Thyroid gland (tissue), 4 donors: ENCODE results near the gene DOCK9.

Source experiments
- POLR2A ChIP-seq, 2 donors: fragments of 450-650 bp; IDR thresholded peaks; one replicate each; pipeline ENCODE4 v1.6.1; 2017; ENCODE audit warnings: antibody characterized with exemption in 2 of 2, mild to moderate bottlenecking in 2 of 2, moderate library complexity in 1 of 2
- TF ChIP-seq, protein P1 (sequence below), 6 experiments: fragments of 200-600 bp in 3 of 6; fragments of 450-650 bp in 3 of 6; sonication (generic) in 3 of 6; IDR thresholded peaks; one replicate each; pipeline ENCODE4 v1.5.1; 2016 to 2019; ENCODE audit warnings: antibody characterized with exemption in 6 of 6, mild to moderate bottlenecking in 2 of 6, inconsistent platforms in 1 of 6, moderate library complexity in 1 of 6

GRCh38 chr13:98761986-98762616 is 215.8 kb downstream of the DOCK9 start:
- TF ChIP-seq, protein P1, sequence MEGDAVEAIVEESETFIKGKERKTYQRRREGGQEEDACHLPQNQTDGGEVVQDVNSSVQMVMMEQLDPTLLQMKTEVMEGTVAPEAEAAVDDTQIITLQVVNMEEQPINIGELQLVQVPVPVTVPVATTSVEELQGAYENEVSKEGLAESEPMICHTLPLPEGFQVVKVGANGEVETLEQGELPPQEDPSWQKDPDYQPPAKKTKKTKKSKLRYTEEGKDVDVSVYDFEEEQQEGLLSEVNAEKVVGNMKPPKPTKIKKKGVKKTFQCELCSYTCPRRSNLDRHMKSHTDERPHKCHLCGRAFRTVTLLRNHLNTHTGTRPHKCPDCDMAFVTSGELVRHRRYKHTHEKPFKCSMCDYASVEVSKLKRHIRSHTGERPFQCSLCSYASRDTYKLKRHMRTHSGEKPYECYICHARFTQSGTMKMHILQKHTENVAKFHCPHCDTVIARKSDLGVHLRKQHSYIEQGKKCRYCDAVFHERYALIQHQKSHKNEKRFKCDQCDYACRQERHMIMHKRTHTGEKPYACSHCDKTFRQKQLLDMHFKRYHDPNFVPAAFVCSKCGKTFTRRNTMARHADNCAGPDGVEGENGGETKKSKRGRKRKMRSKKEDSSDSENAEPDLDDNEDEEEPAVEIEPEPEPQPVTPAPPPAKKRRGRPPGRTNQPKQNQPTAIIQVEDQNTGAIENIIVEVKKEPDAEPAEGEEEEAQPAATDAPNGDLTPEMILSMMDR (IDR thresholded peaks at IDR 0.05), result no peak
- no peak for TF ChIP-seq POLR2A (IDR thresholded peaks at IDR 0.05)
